NOMO-1 treated with DMSO at 0.1 percent for 48 hours (cell line): ENCODE data around the gene HOXD4.

Experiments used
- DNase-seq: peaks from one replicate; lab custom pipeline; 2025; ENCODE audit not compliant: unreplicated experiment; lab: John Stamatoyannopoulos, UW

HOXD4 gene

GRCh38 chr2:176151442-176152287, at the start of gene HOXD4:
TSS of gene HOXD4 (plus strand) at chr2:176151550. CDS start at chr2:176151634, 84 bp downstream.
- no peak for DNase-seq

GRCh38 chr2:176101842-176102241, 49.5 kb upstream of the HOXD4 start:
- no peak for DNase-seq

GRCh38 chr2:176102309-176102866, 49.0 kb upstream of the HOXD4 start:
- DNase-seq: no peak

GRCh38 chr2:176103194-176103593, 48.2 kb upstream of the HOXD4 start:
- DNase-seq: no peak

- no peak for DNase-seq
These were observed 47.5 kb upstream of the HOXD4 start for GRCh38 chr2:176103742-176104315.

GRCh38 chr2:176104316-176105077, 46.9 kb upstream of the HOXD4 start:
- DNase-seq: no peak

- no peak for DNase-seq
These were observed 46.1 kb upstream of the HOXD4 start for GRCh38 chr2:176105078-176105729.

- no peak for DNase-seq
These were observed 45.4 kb upstream of the HOXD4 start for GRCh38 chr2:176105730-176106580.

- no peak for DNase-seq
These were observed 44.5 kb upstream of the HOXD4 start, which contains the start of gene HOXD11 for GRCh38 chr2:176106581-176107539. TSS of gene HOXD11 (plus strand) at chr2:176107280. CDS start at chr2:176107356, 76 bp downstream.

- no peak for DNase-seq
These were observed 43.6 kb upstream of the HOXD4 start for GRCh38 chr2:176107731-176108181.

GRCh38 chr2:176109192-176109901, 42.0 kb upstream of the HOXD4 start:
- DNase-seq: no peak

- DNase-seq: no peak
These were observed 41.4 kb upstream of the HOXD4 start for GRCh38 chr2:176109946-176110345.

GRCh38 chr2:176110415-176111308, 40.7 kb upstream of the HOXD4 start:
- DNase-seq: no peak

GRCh38 chr2:176111309-176111663, 40.1 kb upstream of the HOXD4 start:
- no peak for DNase-seq

GRCh38 chr2:176111846-176112374, 39.4 kb upstream of the HOXD4 start:
- no peak for DNase-seq

GRCh38 chr2:176112375-176113302, 38.7 kb upstream of the HOXD4 start:
- DNase-seq: no peak
